Measurements from ENCODE around the gene ICAM5.

GRCh38 chr19:10290876-10291553 lies 1.3 kb downstream of the ICAM5 start:
- TF ChIP-seq CTCF (optimal IDR thresholded peaks at IDR 0.05 in 1 of 3, IDR thresholded peaks at IDR 0.05 in 1 of 3, conservative IDR thresholded peaks at IDR 0.05 in 1 of 3; ENCODE audit: extremely low read depth in 1 of 3, insufficient read depth in 2 of 3, low read length in 3 of 3) (no peak), EZH2 (IDR thresholded peaks at IDR 0.05; ENCODE audit: low read length) (no peak)

Data from keratinocyte (primary cell).